HG03066 (cell line): ENCODE measurements around the gene HDAC9.

Experiments
- ATAC-seq: cut with Tn5 transposase; IDR thresholded peaks from one replicate; pipeline ENCODE4 v1.9.1; 2021; ENCODE audit warnings: low read depth; ENCODE audit not compliant: unreplicated experiment

HDAC9 gene

GRCh38 chr7:18494406-18494805, 1.1 kb upstream of the HDAC9 start:
- ATAC-seq, result no peak

GRCh38 chr7:18494821-18495408, 634 bp upstream of the HDAC9 start:
- ATAC-seq, result peak; percentile 48

- no peak for ATAC-seq
Observed at GRCh38 chr7:18496341-18496700, 772 bp downstream of the HDAC9 start.

- no peak for ATAC-seq
Observed at GRCh38 chr7:18497082-18497481, 1.5 kb downstream of the HDAC9 start.

- no peak for ATAC-seq
Observed at GRCh38 chr7:18497800-18498199, 2.3 kb downstream of the HDAC9 start.

GRCh38 chr7:18498341-18498740, 2.8 kb downstream of the HDAC9 start:
- no peak for ATAC-seq

GRCh38 chr7:18499407-18500177, 4.0 kb downstream of the HDAC9 start:
- no peak for ATAC-seq

GRCh38 chr7:18503126-18503866, 7.7 kb downstream of the HDAC9 start:
- no peak for ATAC-seq

GRCh38 chr7:18504965-18505364, 9.4 kb downstream of the HDAC9 start:
- no peak for ATAC-seq

GRCh38 chr7:18505870-18506460, 10.4 kb downstream of the HDAC9 start:
- peak; percentile 38 for ATAC-seq

- peak; percentile 94 for ATAC-seq
Observed at GRCh38 chr7:18508443-18509427, 13.2 kb downstream of the HDAC9 start.

GRCh38 chr7:18509481-18509880, 13.9 kb downstream of the HDAC9 start:
- no peak for ATAC-seq

GRCh38 chr7:18511351-18512140, 16.0 kb downstream of the HDAC9 start:
- ATAC-seq, result no peak

GRCh38 chr7:18513343-18513742, 17.8 kb downstream of the HDAC9 start:
- ATAC-seq, result no peak

- no peak for ATAC-seq
Observed at GRCh38 chr7:18515067-18515466, 19.5 kb downstream of the HDAC9 start.

- ATAC-seq, result no peak
Observed at GRCh38 chr7:18517646-18518045, 22.1 kb downstream of the HDAC9 start.

GRCh38 chr7:18518555-18518954, 23.0 kb downstream of the HDAC9 start:
- no peak for ATAC-seq

- ATAC-seq, result peak; percentile 47
Observed at GRCh38 chr7:18520450-18521235, 25.1 kb downstream of the HDAC9 start.

GRCh38 chr7:18521236-18521589, 25.7 kb downstream of the HDAC9 start:
- ATAC-seq, result no peak
